ENCODE data around the gene ZNF749.
A peak's percentile ranks its signal among the peaks of the same experiment; 100 is the strongest.

The ZNF749 gene

GRCh38 chr19:57435062-57435978 is at the start of gene ZNF749:
Gene ZNF749 (plus strand): TSS chr19:57435325. CDS start chr19:57435579, 254 bp downstream.
- peak; percentile 99 for DNase-seq

- no peak for DNase-seq
Measured at GRCh38 chr19:57389194-57389729, 45.9 kb upstream of the ZNF749 start.

- peak; percentile 97 for DNase-seq
Measured at GRCh38 chr19:57389730-57390598, 45.2 kb upstream of the ZNF749 start, which contains the start of gene ZNF548. Gene ZNF548 (plus strand): TSS chr19:57389854. CDS start chr19:57390100, 246 bp downstream.

DNA sequence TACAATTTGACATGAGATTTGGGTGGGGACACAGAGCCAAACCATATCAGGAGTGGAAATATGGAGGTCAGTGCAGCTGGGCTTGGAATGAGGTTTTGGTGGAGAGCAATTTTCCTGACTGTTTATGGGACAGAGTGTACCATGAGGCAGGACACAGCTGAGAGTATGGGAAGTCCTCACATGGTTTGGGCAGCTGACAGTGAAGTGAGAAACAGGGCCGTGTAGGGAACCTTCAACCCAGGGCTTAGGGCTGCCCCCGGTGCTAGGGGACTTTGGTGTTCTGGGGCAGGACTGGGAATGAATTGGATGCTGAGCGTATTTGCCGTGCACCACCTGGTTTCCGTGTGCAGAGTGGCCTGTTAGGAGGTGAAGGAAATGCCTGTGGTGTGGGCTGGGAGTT is 39.4 kb upstream of the ZNF749 start:
- DNase-seq = no peak

DNA sequence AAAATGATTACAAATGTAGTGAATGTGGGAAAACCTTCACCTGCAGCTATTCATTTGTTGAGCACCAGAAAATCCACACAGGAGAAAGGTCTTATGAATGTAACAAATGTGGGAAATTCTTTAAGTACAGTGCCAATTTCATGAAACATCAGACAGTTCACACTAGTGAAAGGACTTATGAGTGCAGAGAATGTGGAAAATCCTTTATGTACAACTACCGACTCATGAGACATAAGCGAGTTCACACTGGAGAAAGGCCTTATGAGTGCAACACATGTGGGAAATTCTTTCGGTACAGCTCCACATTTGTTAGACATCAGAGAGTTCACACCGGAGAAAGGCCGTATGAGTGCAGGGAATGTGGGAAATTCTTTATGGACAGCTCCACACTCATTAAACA is 36.3 kb upstream of the ZNF749 start:
- no peak for DNase-seq

GRCh38 chr19:57403737-57404563 is 31.2 kb upstream of the ZNF749 start:
- DNase-seq = no peak

DNA sequence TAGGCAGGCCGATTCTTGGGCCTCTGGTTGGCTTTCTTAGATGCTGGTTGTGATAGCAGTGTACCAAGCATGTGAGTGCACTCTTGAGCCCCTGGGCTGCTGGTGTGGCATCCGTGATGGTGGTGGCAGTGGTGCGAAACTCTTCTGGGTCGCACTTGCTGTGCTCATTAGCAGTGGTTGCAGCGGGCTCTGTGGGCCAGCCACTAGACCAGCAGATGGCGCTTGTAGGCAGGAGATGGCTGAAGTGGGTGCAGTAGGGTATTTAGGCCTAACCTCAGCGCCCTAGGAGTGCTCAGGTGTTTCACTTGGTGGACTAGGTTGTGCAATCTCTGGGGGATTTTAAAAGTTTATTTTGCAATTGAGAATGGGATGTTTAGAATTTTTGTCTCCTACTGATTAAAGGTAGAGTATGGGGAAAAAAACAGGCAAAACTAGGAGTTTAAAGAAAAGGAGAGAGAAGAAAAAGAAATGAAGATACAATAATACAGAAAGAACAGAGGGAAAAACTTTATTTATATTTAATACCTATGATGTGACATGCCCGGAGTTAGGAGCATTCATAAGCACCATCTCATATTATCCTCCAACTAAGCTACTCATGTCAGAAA is 28.5 kb upstream of the ZNF749 start:
- DNase-seq = no peak

DNA sequence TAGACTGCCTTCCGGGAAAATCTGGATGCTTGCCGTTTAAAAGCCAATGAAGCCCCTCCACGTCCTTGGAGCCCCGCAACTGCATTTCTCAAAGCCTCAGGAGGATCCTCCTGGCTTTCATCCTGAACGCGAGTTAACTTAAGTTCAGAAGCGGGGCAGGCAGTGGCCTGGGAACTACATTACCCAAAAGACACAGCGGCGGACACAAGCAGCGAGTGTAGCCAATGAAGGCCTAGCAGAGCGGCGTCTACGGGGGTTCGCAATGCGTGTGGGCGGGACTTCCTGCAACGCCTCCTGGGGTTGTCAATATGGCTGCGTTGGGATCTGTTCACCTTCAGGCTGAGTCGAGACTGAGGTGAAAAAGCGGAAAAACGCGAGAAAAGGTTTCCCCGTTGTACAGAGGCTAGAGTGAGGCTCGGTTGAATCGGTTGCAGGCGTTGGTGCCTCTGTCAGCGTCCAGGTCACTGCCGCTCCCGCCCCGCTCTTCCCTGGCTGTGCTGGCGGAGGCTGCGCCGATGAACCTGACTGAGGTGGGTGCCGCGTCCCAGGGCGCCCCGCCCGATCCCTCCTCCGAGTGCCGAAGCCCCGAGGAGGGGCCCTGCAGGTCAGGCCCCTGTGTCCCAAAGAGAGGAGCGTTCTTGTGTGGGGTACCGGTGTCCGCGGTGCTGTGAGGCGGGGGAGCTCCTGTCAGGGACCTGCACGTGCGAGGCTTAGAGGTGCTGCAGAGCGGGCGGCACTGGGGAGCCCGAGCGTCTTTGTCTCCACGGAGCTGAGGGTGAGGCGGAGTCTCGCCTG is 24.1 kb upstream of the ZNF749 start, which contains the start of gene ZNF17:
TSS of gene ZNF17 (plus strand) at position 285 of the 795 bp plus-strand sequence. CDS start 2,455 bp downstream, outside the sequence.
- DNase-seq = peak; percentile 72

GRCh38 chr19:57419439-57419838 is 15.7 kb upstream of the ZNF749 start:
- DNase-seq = no peak

- no peak for DNase-seq
Measured at GRCh38 chr19:57421037-57421436, 14.1 kb upstream of the ZNF749 start.

GRCh38 chr19:57434386-57435061 is 601 bp upstream of the ZNF749 start:
- DNase-seq = no peak

GRCh38 chr19:57436417-57436816 is 1.3 kb downstream of the ZNF749 start:
- DNase-seq = no peak

GRCh38 chr19:57437931-57438330 is 2.8 kb downstream of the ZNF749 start:
- no peak for DNase-seq

DNA sequence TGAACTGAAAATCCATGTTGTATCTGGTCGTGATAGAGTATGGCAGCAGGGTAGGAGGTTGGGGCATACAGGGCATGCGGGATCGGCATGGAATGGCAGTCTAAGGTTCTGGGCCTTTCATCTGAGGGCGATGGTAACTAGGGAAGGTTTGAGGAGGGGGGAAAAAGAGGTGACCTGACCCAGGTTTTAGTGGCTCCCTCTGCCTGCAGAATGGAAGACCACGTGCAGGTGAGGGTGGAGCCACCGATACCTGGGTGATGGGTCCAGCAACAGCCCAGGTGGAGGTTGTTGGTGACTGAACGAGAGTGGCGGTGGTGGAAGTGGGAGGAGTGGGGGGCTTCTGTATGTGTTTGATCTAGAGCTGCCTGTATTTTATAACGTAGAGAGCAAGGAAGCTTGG is 3.8 kb downstream of the ZNF749 start:
- DNase-seq = no peak

DNA sequence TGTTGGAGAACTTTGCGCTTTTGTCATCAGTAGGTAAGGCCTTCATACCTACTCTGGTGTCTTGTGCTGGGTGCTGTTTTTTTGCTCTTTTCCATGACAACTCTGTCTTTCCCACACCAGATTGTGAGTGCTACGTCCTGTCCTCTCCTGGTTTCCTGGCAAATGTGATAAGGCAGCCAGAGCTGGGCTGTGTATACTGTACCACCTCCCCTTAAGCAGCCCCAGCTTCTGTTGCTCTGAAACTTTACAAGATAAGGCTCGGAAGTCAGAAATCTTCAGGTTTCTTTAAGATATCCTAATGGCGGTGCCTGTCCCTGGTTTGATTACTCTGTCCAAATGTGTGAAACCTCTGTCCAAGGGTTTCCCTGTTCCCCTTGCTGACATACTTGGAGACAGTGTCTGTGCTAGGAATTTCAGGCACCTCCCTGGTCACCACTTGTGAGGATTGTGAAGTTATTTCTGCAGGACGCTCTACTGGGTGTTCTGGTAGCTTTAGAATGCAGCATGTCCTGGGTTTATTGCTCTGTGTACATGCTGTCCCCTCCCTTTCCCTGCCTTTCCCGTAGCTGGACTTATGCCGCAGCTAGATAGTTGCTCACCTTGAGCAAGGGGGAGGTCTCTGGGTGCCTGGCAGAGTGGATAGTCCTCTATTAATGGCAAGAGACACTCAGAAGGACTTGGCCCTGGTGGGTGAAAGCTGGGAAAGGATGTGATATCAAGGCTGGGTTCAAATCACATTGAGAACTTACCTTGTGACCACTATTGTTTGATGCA is 7.0 kb downstream of the ZNF749 start:
- DNase-seq = no peak

GRCh38 chr19:57443121-57443696 is 8.1 kb downstream of the ZNF749 start:
- no peak for DNase-seq

DNA sequence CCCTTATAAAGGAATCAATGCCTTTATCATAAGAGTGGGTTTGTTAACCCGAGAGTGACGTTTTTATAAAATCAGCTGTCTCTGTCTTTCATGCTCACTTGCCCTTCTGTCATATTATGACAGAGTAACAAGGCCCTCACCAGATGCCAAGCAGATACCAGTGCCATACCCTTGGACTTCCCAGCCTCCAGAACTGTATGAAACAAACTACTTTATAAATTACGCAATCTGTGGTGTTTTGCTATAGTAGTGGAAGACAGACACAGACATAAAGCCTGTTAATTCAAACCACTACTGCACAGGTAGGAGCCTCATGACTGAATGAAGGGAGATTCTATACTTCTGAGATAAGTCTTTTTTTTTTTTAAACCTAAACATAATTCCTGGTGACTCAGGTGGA is 17.2 kb downstream of the ZNF749 start:
- DNase-seq = no peak

DNA sequence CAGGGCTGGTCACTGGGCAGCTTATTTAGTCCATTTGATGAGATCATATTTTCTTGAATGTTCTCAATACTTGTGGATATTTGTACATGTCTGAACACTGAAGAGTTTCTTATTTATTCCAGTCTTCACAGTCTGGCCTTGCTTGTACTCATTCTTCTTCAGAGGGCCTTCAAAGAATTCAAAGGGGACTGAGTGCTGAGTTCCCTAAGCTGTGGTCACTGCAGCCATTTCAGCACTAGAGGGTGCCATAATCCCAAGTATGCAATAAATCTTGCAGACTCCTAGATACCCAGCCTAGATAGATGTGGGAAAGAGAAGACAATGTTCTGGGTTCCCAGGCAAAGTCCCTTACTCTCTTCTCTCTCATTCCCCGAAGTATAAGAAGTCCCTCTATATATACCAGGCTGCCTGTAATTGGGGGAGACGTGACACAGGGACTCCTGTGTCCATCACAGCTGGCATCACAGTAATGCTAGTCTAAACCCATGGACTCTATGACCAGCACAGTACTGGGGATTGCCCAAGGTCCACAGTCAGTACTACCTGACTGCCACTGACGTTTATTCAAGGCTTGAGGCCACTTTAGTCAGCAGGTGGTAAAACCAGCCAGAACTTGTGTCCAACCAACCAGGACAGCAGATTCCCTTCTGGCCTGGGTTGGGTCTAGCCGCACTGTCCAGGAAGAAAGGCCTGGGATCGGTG is 30.7 kb downstream of the ZNF749 start:
- no peak for DNase-seq

All from NCI-H1436 treated with DMSO at 0.1 percent for 48 hours (cell line).